CD4-positive, alpha-beta T cell treated with Interleukin-15 for 4 hours (primary cell): ENCODE data around the gene TMEM156.
"Not testable (repeated sequence)": the region's sequence is repeated elsewhere in the genome, so short reads cannot be mapped to it uniquely, and the experiment has no call there.

Experiments
- DNase-seq: peaks from one replicate; pipeline ENCODE4 v3.0.0-alpha.2; 2020; ENCODE audit warnings: low spot score

The TMEM156 gene

DNA sequence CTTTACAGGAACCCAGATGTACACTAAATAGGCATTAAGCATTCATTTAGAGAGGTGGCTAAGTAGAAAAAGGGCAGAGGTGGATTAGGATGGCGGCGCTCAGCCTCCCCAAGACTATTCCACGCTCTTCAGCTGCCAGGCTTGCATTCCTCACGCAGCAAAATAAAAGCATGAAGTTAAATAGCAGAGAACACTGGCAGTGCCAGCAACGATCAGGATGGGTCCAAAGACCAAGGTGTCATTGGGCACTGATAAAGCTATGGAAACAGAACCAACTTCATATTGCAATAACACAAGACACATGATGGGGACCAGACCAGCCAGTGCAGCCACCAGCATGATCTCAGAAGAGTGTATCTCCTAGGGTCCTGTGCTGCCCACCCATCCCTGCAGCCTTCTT is 42.0 kb downstream of the TMEM156 start:
- no peak for DNase-seq

DNA sequence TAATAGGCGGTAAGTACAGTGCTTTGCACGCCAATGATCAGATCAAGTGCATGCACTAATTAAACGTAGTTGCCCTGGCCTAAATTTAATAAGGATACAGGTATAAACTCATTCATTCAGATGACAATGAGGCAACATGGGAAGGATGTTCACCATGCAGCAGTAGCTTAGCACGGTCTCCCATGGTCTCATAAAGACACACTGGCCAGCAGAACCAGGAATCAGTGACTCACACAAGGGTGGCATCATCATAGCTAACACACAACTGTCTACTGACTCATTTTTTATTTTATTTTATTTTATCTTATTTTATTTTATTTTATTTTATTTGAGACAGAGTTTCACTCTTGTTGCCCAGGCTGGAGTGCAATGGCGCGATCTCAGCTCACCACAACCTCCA is 42.7 kb downstream of the TMEM156 start:
- DNase-seq: no peak

DNA sequence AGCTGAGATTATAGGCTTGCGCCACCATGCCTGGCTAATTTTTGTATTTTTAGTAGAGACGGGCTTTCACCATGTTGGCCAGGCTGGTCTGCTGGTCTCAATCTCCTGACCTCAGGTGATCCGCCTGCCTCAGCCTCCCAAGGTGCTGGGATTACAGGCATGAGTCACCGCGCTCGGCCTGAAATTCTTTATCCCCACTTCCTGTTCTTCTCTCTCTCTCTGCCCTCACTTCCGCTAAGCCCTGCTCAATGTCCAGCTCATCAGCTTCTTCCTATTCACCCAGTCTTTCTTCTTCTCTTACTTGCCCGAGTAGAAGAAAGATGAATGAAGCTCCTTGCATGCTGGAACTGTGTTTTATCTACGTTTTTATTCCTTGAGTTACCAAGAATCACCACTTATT is 43.9 kb downstream of the TMEM156 start:
- not testable (repeated sequence) for DNase-seq

DNA sequence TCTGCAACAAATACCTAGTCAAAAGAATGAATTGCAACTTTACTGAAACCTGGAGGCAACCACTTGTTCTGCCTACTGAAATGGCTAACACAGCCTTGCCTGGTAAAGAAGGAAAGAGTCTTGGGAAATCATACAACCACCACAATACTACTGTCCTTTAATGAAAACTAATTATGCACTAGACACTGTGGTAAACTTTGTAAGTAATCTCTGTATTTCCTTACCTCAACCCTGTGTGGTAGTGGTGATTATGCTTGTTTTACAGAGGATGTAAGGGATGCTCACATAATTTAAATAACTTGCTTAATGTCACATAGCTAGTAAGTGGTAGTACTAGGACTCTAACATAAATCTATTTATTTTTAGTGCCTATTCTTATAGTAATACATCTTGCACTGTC is 44.7 kb downstream of the TMEM156 start:
- no peak for DNase-seq

DNA sequence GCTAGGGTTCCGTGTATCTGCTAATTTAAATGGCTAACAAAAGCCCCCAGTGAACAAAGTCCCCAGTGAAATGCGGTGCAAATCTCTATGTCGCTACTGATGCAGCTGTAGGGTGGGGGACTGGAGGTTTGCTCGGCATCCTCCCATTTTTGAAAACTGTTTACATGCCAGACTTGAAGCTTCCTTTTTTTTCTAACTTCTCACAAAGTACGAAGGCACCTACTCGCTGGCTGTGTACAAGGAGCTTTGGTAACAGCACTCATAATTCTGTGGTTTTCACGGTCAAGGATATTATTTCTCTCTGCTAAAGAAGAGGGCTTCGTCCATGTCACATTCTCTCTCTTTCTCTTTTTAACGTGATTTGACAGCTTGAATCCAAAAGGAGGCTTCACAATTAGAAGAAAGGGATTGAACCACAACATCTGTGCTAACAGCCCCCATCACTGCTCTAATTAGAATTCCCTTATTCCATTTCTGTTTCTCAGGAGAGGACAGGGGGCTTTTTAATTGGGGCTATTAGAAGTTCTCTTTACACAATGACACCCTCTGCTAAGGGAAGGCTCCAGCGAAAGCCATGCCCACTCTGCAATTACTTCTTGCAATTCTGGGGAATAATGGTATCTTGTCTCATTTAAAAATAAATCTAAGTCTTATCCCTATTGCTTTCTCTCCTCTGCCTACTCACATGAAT is 46.7 kb downstream of the TMEM156 start:
- no peak for DNase-seq

DNA sequence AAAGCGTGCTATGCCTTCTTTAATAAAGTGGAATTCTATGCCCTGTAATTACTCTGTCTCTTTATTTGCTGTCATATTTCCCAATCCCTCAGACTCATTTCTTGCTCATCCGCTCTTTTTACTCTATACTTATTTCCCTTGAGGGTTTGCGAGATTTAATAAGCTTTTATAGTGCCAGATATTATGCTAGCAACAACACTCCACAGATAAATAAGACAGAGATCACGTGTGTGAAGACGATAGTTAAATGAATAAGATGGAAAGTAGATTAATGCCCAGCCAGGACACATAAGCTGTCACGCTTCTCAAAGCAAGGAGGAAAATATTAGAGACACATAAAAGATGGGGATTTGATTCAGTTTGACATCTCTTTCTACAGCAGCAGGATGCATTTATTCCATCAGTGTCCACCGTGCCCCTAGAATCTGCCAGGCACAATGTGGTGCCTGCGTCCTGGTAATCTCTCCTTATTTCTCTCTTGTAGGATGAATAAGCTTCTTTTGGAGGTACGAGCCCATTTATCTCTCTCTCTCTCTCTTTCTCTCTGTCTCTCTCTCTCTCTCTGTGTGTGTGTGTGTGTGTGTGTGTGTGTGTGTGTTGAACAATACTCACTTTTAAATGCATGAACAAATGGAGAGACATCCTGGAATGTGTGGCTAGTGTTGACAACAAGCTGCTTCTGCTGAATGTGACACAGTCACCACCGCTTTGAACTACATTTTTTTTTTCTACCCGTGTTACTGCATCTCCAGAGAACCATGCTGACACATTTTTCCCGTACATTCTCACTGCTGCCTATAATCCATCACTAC is 48.2 kb downstream of the TMEM156 start:
- peak; percentile 25 for DNase-seq

DNA sequence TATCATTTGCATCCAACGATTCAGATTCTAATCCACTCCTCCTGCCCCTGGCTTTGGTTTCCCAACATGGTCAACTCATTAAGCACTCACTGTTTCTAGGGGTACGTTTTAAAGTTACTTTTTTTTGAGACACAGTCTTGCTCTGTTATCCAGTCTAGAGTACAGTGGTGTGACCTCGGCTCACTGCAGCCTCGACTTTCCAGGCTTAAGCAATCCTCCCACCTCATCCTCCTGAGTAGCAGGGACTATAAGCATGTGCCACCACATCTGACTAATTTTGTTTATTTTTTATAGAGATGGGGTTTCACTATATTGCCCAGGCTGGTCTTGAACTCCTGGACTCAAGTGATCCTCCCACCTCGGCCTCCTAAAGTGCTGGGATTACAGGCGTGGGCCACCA is 48.9 kb downstream of the TMEM156 start:
- DNase-seq: no peak

DNA sequence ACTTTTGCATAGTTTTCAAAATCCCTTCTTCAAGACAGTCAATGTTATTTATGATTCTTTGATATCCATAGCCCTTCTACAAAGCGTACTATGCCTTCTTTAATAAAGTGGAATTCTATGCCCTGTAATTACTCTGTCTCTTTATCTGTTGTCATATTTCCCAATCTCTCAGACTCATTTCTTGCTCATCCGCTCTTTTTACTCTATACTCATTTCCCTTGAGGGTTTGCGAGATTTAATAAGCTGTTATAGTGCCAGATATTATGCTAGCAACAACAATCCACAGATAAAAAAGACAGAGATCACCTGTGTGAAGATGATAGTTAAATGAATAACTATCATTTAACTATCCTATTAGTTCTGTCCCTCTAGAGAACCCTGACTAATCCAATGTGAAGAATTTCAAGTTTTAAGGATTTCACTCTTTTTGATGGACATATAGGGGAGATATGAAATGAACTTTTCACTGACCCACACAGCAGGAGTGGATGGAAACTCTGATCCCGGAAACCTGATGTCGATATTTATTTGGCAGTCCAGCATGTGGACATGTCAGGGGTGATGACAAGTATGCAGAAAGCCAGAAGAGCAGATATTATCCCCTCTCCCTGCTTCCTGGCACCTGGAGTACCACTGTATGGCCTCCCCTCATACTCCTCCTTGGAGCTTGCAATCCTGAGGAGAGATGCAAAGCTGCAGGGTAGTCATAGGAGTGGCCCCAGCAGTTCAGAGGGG is 49.7 kb downstream of the TMEM156 start:
- DNase-seq: no peak

DNA sequence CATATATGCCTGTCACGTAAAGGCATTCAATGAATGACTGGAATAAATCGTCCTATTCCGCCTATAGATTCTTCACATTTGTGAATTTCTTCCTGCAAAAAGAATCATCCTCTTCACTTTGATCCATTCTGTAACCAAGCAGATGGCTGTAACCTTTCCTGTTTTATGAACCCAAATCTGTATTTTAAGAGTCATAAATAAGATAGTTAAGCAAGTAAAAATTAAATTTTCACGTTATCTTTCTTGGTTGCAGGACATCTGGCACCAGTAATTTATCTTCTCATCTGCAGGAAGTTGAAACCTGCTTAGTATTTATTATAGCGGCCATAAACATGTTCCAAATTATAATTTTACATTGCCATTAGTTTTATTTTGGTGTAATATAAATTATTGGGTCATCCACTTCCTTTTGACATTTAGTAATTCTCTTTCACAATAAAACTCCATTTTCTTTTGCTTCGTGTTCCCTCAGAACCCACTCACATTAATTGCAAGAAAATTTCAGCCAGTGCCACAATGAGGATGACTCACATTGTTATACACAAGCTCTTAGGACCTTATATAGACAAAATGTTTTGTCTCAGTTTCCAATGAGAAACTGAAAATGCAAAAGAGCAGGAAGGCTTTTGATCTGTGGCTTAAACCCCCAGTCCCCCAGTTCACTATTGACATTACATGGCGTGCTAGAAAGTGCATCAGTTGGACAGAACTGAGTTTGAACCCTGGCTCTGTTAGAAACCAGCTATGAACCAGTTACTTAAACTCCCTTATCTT is 51.1 kb downstream of the TMEM156 start:
- no peak for DNase-seq

DNA sequence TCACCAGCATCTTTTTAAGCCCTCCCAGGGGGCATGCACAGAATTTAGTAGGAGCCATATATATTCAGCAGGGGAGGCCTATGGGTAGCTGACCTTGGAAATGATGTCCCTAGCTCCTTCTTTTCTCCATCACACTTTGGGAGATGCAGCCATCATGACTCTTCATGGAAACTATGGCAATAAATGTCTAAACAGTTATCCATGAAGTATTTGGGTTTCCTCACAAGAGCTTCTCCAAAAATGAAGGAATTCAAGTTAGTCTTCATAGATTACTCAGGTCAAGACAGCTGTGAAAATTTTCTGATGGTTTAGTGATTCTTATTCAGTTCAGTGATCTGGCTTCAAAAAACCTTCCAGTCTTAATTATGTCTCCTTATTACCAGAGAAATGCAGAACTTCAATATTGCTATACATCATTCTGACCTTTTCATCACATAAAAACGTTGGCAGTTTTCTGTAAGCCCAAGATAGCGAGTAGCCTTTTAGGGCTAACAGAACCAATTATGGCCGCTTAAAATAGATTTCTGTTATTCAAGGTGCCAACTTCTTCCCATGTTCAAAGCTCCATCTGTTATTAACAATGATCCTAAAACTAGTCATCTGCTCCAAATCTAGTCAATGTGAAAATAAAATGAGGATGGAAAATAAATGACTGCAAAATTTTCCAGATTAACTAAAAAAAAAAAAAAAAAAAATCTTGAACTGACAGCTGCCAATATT is 52.5 kb downstream of the TMEM156 start:
- no peak for DNase-seq

DNA sequence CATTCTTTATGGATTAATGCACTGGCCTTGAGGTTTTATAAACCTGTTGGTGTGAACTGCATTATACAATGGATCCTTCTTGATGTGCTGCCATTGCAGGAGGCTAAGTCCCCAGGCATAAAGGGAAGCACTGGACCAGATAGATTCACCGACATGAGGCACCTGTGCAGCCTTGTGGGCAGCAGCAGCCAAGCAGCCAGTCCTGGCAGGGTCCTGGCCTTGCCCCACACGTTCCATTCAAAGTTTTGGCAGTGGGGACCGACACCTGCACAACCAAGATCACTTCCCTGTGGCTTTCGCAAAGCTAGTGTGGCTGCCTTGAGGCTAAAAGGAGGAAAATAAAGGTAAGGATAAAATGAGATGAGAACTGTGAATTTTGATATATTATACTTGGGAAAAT is 53.1 kb downstream of the TMEM156 start:
- no peak for DNase-seq

DNA sequence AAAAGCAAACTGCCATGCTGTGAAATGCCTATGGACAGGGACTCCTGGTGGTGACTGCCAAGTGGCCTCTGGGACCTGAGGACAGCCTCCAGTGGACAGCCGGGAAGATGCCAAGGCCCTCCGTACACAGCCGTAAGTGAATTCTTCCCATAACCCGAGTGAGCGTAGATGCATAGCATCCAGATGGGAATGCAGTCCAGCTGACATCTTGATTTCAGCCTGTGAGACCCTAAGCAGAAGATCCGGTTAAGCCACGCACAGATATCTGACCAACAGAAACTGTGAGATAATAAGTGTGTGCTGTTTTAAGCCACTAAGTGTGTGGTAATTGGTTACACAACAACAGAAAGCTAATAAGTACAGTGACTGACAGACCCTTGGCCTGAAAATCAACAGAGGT is 55.9 kb downstream of the TMEM156 start:
- no peak for DNase-seq

DNA sequence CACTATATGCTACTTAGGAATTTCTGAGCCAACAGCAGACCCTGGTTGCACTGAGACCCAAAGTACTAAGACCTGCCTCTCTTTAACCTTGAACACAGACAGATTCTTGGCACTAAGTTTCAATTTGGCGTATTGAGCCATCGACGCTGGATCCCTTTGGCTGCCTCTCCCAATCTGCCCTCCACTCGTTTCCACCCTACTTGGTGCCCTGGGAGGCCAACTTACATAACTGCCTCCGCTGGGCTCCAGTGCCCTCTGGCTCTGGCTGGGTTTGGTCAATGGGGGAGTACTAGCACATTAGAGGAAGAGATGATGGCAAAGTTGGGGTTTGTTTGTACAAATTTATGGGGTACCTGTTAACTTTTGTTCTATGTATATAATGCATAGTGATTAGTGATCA is 63.5 kb downstream of the TMEM156 start:
- no peak for DNase-seq

DNA sequence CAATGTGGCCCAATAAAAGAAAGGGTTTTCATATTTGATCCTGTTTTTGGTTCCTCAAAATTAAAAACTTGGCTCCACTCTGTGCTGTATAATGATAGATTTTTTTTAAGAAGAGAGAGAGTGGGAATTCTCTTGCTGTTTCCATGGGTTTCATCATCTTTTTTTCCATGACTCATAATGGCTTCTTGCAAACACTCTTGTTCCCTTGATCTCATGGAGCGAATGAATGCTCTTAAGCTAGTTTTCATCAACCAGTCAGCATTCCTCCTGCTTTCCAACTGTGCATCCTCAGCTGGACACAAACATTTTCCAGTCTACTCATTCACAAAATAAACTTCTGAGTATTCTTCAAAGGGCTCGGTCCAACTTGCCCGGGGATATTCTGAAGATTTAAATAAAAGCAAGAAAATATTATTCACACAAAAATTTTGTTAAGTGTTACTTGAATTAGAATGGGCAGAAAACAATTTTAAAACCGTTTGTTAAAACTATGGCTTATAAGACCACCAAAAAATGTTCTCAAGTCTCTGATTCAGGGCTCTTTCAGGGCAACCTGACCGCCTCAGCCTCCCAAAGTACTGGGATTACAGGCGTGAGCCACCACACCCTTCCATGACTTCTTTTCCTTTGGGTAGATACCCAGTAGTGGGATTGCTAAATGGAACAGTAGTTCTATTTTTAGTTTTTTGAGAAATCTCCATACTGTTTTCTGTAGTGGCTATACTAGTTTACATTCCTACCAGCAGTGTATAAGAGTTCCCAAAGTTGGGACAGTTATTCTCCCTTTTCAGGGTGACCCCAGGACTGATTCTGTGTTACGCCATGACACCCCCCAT is 64.7 kb downstream of the TMEM156 start:
- DNase-seq: no peak

DNA sequence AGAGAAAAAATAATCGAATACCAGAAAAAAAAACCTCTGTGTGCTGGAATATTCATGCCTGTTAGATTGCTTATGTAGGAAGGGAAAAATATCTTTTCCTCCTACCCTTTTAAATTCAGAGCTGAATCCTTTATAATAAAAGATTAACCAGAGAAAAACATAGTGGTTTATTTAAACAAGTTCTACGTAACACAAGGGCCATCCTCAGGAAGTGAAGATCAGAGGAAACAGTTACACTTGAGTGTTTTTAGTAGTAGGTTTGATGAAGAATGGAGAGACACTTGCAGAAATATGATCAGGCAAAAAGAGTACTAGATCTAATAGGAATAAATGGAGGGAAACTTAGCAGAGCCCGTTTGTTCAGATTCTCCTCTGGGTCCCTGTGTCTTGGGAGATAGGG is 66.3 kb downstream of the TMEM156 start:
- no peak for DNase-seq

DNA sequence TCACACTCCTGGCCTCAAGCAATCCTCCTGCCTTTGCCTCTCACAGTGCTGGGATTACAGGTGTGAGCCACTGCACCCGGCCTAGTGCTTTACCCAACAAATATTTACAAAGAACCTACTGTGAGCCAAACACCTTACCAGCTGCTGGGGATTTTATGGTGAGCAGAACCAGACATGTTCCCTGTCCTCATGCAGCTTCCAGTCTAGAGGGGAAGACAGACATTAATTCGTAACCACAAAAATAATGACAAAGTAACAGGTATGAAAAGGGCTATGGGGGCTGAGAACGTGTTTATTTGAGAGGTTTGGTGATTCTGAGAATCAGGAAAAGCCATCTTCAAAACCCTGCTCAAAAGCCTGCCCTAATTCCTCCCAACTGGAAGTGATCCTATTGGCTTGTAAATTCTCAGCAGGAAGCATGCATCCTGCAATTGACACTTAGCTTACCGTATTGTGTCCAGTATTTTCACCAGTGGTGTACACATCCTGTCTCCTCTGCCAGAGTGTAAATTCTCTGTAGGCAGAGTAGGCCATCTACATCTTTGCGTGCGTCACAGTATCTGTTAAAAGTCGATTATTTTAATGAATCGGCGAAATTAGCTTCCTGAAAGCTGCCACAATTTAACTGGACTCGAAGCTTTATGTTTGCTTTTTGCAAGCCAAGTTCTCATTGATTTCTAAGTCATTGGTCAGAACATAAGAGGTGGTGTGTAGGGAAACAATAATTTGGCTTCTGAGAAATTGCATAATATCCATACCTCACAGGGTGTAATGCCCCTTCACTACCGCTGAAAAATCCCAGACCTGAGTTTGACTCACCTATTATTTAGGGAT is 67.0 kb downstream of the TMEM156 start:
- DNase-seq: no peak

DNA sequence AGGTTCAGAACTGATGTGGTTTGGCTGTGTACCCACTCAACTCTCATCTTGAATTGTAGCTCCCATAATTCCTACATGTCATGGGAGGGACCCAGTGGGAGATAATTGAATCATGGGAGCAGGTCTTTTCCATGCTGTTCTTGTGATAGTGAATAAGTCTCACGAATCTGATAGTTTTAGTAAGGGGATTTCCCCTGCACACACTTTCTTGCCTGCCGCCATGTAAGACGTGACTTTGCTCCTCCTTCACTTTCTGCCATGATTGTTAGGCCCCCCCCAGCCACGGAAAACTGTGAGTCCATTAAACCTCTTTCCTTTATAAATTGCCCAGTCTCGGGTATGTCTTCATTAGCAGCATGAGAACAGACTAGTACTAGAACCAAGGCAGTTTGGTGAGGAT is 73.0 kb downstream of the TMEM156 start:
- not testable (repeated sequence) for DNase-seq

DNA sequence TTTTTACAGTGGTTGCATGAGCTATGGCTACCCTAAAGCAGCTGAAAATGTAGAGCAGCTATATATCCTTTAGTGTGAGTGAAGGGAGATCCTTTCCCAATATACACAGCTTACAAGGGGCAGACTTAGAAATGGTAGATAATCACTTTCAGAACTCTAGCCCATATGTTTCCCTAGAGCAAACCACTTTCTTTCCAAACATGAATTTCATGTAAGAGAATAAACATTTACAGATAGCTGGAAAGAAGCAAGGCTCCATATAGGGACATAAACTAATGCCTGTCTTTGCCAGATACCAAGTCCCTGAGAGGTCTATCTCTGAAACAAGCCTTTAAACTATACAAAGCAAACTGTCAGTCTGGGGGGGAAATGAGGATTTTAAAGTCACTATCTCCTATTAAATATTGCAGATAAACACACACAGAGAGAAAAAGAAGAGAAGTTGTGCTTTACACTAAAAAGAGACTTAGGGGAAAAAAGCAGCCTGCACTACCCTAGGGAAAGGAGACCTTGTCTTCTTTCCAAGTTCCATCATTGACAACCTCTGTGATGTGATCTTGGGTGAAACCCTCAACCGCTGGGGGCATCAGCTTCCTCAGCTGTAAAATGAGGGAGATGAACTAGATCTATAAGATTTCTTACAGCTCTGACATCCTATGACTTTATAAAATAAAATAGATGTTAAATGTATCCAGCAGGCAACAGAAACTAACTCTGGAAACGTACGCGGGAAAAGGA is 73.6 kb downstream of the TMEM156 start:
- DNase-seq: no peak

DNA sequence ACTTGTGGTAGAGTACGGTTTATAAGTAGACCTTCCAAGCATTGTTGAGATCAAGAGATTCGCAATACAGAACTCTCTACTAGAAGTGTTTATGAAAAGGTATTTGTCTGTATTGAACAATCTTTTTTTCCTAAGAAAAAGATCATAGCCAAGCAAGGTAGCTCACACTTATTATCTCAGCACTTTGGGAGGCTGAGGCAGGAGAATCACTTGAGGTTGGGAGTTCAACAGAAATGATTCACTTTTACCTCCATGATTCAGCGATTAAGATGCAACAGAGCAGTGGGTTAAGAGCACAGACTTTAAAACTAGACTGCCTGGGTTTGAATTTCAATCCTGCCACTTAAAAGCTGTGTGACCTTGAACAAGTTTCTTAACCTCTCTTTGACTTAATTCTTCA is 74.3 kb downstream of the TMEM156 start:
- no peak for DNase-seq
